Activated T-cell treated with anti-CD3 and anti-CD28 coated beads for 4 hours (primary cell): ENCODE data around the gene GRIP1.

Experiments used
- DNase-seq: peaks from one replicate; pipeline ENCODE4 v3.0.0-alpha.2; 2020

Gene GRIP1

GRCh38 chr12:66594688-66595087 is 84.2 kb downstream of the GRIP1 start:
- no peak for DNase-seq

- no peak for DNase-seq
Measured at GRCh38 chr12:66590275-66590985, 88.4 kb downstream of the GRIP1 start.

DNA sequence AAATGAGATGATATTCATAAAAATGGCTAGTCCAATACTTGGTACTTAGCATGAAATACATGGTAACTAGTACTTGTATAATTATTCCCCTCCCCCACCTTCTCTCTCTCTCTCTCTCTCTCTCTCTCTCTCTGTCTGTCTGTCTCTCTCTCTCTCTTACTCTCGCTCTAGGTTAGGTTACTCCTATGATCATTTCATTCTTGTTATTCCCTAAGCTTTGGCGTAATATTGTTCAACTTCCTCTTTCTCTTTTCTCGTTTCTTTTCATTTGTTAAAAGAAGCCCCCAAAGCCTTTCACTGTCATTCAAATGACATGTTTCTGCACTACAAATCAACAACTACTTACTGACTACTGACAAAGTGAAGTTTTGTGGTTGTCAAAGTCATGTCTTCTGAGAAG is 89.8 kb downstream of the GRIP1 start:
- no peak for DNase-seq

DNA sequence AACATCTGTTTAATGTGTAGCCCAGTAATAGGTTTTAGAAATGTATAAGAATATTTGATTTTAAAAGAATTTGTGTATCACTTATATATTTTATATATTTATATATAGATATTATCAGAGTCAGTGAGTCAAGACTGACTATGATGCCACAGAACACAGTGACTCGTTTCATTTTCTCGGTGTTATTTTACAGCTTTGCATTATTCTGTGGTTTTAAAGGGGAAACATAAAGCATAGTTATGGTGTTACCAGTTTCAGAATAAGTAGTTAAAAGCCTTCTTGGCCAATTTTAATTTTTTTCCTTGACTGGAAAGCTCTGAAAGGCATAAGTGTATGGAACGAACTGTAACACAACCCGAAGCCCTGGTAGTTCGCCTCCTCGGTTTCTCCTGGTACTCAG is 91.0 kb downstream of the GRIP1 start:
- DNase-seq = no peak

DNA sequence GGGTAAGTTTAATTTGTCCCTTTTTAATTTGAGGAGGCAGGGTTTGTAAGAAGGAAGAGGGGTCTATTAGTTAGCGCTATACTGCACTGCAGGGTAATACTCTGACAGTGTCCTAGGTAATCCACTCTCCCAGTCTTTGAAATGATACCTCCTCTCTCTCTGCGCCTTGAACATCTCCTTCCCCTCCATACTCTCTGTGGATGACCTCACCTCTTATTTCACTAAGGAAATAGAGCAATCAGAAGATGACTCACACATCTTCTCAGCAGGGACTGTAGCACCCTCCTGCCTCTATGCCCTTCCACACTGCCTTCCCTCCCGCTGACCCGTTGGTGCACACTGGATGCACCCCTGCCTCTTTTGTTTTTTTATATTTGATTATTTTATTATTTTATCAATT is 94.2 kb downstream of the GRIP1 start:
- DNase-seq = no peak

DNA sequence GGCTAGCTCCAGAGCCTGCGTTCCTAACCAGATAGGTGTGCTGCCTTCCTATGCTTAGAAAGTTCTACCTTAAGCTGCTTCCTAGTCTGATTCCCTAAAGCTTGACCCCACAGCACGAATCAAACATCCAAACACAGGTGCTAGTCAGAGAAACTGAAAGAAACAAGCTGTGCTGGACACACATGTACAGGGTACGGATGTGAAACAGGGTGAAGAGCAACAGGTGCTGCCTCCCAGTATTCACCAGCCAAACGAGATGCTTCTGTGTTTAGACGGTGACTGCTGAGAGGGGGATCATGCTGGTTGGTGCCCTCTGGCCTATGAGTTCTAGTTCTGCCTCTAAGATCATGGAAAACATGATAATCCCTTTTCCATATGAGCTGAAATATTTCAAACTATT is 105.3 kb downstream of the GRIP1 start:
- no peak for DNase-seq

- no peak for DNase-seq
Measured at GRCh38 chr12:66572845-66573244, 106.0 kb downstream of the GRIP1 start.

DNA sequence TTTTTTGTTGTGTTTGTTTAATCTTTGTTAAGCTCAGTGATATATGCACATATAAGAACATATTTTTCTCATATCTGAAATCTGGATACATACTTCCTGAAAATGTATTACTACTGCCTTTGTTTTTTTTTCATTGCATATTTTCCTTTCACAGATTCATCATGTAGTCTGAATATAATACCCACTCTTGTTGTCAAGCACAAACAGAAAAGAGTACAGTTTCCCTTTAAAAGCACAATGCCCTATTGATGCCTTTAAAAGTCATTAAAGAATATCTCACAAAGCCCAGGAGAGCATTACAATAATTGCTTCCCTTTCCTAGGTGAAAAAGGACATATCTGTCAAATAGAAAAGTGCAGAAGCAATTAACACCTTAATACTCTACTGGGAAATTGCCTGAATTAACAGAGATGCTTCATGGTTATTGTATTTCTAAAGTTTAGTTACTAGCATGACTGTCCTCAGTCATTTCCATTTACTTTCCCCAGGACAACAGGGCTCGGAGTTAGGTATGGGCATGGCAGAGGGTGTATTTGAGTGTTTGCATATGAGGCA is 107.4 kb downstream of the GRIP1 start:
- DNase-seq = no peak

- no peak for DNase-seq
Measured at GRCh38 chr12:66563220-66563619, 115.7 kb downstream of the GRIP1 start.

- DNase-seq = no peak
Measured at GRCh38 chr12:66555113-66555512, 123.8 kb downstream of the GRIP1 start.

- no peak for DNase-seq
Measured at GRCh38 chr12:66552716-66553115, 126.2 kb downstream of the GRIP1 start.

DNA sequence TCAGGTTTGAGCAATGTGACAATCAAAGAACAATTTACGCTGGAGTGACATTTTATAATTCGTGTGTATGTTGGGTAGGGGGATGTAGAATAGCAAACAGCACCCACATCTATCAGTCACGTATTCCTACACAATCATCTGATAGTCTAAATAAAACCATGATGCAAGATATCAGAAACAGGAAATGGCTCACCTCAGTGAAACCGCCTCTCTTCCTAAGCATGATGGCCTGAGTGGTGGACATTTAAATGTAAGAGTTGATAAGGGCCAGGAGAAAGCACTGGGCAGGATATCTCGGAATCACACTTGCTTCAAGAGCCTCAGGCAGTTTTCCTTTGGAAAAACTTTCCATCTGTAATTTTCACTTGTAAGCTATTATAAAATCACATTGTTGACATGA is 128.2 kb downstream of the GRIP1 start:
- no peak for DNase-seq

DNA sequence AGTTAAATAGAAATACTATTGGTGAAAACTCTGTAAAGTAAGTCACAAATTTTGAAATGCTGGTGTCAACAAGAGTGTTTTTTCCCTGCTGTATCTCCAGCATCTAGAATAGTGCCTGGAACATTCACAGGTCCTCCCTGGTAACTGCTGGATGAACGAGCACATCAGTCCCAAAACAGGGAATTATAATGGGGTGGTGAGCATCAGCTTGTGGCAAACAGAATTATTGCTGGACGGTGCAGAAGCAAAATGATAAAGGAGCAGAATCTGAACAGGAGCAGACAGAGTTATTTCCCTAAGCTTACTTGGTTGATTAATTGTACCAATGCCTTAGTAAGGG is 129.9 kb downstream of the GRIP1 start:
- no peak for DNase-seq

GRCh38 chr12:66548338-66549049 is 130.4 kb downstream of the GRIP1 start:
- DNase-seq = no peak

DNA sequence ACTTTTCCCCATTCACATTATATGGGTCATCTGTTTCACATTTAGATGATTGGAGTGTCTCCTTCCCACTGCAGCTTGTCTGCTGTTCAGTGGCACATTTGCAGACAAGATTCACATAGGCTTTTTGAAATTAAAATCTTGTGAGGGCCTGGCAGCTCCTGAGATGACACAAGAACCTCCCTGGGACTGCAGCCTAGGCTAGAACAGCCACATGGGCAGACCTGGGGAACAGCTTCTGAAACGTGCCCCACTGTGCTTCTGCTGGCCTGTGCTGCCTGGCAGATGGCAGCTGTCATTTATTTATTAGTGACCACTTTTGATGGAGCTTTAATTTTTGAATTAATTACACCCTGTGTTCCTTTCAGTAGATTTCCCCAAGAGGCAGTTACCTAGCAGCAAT is 137.4 kb downstream of the GRIP1 start:
- DNase-seq = no peak

DNA sequence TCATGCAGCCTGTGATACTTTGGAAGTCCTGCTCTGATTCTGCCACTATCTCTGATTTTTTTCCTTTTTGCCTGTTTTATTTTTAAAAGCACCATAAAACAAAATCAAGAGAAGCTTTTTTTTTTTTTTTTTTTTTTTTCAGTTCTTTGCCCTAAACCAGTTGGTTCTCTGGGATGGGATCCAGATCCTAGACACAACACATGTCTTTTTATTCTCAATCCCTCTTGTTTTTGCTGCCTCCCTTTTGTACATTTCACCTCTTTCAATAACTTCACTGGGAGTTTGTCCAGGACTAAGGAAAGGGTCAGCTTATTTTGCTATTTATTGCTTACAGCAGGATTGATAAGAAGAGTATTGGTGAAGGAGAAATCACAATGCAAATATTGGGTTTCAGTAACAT is 139.4 kb downstream of the GRIP1 start:
- DNase-seq = no peak

GRCh38 chr12:66538970-66539369 is 139.9 kb downstream of the GRIP1 start:
- DNase-seq = no peak

- DNase-seq = no peak
Measured at GRCh38 chr12:66537876-66538275, 141.0 kb downstream of the GRIP1 start.

GRCh38 chr12:66533767-66534166 is 145.1 kb downstream of the GRIP1 start:
- DNase-seq = no peak

- DNase-seq = no peak
Measured at GRCh38 chr12:66531766-66532165, 147.1 kb downstream of the GRIP1 start.

- no peak for DNase-seq
Measured at GRCh38 chr12:66529934-66530333, 148.9 kb downstream of the GRIP1 start.

DNA sequence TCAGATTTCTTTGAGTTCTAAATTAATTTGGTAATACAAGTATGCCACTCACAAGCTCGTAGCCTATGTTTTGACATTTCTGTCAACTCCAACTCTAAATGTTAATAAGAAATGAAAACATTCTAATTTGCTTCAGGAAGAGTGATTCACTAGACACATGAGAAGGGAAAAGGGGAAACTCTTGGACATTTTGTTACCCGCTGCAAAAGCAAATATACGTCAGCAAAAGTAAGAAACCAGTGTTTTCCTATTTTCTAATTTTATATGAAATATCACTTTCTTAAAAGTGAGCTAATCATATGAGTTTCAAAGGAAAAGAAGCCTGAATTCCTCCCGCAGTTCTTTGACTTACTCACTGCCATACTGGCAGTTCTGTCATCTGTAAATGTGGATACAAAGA is 162.3 kb downstream of the GRIP1 start:
- no peak for DNase-seq

- no peak for DNase-seq
Measured at GRCh38 chr12:66516133-66516532, 162.7 kb downstream of the GRIP1 start.

DNA sequence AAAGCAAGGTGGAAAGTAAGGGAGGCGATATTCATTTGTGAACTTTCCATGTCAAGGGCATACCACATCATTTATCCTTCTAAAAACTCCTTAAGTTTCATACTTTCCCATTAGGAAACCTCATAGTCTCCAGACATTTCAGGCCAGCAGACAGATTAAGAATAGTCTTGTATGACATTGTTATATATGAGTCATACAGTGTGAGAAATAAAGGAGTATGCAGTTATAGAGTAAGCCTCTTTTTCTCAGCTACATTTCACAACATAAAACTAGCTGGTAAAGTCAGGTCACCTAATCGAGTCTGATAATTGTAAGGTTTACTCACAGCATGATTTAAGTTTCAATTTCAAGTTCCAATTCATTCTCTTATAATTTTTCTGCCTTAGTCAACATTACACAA is 164.3 kb downstream of the GRIP1 start:
- no peak for DNase-seq

DNA sequence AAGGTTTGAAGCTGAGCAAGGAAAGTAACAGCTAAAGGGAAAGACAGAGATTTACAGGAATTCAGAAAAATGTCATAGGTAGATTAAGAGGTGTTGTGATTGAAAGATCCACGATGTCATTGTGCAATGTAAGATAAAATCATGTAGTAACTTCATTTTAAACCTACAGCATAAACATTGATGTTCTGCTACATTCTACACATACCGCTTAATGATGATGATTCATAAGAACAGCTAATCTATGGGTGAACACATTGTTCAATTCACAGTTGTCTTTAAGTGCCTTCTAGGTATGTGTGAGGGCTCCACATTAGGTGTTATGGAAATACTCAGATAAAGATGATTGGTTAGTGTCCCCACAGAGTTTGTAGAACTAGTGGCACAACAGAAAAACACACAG is 170.9 kb downstream of the GRIP1 start:
- no peak for DNase-seq
